GM21737 (cell line): ENCODE measurements around the gene PACS1.

Source experiments
- ATAC-seq: cut with Tn5 transposase; IDR thresholded peaks from one replicate; pipeline ENCODE4 v1.9.1; 2021; ENCODE audit warnings: mild to moderate bottlenecking, moderate library complexity; ENCODE audit not compliant: unreplicated experiment

PACS1 gene

DNA sequence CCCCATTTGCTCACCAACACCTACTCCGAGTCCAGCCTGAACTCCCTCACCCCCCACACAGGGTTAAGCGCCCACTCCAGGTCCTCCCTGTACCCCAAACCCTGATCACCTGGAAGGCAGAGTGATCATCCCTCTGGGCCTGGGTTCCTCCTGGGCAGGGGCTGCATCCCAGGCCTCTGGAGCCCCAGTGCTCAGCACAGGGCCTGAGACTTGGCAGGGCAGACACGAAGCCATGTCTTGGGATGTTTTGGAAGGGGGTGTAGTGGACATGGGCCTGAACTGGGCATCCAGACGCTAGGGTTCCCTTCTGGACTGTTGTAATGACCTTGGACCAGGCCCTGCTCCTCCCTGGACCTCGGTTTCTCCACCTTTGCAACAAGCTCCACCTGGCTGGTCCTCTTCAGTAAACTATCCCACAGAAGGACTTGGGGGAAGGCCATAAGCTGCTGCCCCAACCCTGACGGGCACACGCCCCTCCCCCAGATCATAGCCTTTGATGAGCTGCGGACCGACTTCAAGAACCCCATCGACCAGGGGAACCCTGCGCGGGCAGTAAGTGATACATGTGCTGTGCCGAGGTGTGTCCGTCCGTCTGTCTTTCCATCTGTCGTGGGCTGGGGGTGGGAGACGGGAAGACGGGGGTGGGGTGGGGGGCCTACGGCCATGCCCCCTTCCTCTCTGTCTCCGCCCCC, 211.8 kb downstream of the PACS1 start:
- ATAC-seq = no peak

DNA sequence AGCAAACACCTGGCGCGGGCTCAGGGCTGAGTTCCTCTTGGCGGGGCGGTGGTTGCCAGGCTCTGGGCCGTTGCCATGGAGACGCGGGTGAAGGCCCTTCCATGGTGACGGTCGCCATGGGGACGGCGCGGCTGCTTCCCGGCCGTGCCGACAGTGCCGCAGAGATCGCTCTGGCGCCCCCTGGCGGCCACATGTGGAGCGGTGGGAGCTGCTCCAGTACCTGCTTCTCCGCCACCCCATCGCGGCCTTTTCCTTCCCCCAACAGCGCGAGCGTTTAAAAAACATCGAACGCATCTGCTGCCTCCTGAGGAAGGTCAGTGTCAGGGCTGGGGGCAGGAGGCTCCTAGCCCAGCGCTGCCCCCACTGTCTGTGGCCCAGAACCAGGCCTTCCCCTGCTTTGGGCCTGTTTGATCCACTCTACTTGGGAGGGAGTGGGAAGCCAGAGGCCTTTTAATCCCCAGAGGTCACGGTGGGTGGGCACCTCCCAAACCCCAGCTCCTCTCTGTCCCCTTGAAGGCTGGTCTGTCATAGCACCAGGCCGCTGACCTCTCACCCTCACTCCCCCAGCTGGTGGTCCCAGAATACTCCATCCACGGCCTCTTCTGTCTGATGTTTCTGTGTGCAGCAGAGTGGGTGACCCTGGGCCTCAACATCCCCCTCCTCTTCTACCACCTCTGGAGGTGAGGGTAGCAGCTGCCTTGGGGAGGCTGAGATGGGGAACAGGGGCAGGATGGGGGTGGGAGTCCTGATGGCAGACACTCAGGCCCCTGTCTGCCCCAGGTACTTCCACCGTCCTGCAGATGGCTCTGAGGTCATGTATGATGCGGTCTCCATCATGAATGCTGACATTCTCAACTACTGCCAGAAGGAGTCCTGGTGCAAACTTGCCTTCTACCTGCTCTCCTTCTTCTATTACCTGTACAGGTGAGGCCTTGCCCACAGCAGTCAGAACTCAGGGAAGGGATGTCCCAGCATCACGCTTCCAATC, 212.7 kb downstream of the PACS1 start:
- ATAC-seq = peak; percentile 66

DNA sequence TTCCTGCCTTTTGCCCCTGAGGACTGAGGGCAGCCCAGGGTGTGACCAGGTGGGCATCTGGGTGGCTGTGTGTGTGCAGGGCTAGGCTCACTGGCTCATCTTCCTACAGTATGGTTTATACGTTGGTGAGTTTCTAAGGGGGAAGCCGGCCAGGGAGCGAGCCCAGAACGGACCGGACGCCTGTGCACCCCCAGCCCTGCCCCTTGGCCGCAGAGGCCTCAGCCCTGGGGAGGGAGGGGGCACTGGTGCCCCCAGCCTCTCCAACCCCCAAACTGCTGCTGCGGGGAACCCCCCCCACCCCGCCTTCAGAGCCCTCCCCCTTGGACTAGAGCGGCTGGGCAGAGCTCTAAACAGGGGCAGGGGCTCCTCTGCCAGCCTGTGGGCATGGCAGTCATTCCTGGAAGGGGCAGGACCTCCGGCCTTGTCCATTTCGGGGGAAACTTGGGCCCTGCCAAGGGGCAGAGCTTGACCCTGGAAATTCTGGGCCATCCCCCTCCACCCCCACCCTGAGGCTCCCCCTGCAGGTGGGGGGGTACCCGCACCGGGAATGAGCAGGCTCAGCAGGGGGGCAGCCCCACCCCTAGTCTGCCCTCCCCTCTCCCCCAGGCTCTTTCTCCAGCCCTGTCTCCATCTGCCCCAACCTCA, 213.5 kb downstream of the PACS1 start:
- ATAC-seq = no peak

DNA sequence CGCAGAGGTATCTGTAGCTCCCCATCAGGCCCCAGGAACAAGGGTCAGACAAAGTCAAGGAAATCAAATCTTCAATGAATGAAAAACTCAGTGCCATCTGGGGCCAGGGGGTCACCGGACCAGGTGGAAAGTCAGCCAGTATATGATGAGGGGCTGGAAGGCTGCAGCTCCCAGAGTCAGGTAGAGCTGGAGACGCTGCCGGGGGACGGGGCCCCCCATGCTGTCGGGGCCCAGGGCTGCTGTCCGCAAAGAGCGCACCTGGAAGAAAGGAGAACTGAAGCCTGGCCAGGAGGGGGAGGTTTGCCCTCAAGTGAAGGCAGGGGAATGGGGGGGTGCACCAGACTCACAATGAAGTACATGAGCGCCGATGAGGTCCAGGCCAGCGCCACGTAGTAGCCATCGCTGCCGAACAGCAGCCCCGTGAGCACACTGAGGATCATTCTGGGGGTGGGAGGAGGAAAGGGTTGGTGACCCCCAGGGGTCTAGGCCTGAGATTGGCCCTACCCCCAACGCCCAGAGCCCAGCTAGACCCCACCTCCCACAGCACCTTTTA, 214.5 kb downstream of the PACS1 start:
- no peak for ATAC-seq

DNA sequence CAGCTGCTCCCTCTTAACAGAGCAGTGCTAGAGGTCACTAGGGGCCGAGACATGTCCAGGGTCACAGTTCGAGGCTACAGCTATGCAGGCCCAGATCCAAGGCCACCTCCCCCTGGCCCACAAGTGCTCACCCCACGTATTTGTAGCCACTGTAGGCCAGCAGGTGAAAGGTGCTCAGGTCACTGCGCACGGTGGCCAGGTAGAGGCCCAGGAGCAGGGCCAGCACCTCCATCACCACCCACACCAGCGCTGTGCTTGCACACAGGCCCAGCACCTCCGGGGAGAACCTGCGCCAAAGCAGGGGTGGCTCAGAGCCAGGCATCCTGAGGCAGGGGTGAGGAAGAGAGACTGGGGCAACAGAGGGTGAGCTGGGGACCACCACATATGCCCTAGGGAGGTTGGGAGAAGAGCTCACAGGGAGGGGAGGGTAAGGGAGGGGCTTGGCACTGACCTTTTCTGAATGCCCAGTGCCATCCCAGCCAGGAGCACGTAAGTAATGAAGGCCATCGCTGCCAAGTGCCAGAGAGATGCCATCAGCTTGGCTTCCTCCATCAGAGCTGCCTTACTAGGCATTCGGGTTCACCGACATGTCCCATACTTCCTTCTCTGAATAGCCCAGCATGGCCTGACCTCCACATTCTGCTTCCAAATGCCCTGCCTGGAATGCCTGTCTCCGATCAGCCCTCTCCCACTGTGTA, 215.3 kb downstream of the PACS1 start:
- no peak for ATAC-seq

DNA sequence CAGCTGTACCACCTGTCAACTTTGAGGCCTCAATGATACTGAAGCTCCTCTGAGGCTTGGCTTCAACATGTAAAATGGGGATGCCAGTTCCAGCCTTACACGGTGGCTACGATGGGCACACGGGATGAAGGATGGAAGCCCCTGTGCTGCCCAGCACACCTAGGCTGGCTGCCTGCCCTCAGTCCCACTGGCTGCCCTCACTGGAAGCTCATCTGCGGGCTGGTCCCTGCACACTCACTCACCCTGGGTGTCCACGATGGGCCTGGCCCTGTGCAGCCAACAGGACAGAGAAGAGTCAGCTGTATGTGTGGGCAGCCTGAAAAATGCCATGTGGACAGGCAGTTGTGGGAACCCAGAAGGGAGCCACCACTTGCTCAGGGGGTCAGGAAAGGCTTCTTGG, 216.6 kb downstream of the PACS1 start:
- no peak for ATAC-seq

DNA sequence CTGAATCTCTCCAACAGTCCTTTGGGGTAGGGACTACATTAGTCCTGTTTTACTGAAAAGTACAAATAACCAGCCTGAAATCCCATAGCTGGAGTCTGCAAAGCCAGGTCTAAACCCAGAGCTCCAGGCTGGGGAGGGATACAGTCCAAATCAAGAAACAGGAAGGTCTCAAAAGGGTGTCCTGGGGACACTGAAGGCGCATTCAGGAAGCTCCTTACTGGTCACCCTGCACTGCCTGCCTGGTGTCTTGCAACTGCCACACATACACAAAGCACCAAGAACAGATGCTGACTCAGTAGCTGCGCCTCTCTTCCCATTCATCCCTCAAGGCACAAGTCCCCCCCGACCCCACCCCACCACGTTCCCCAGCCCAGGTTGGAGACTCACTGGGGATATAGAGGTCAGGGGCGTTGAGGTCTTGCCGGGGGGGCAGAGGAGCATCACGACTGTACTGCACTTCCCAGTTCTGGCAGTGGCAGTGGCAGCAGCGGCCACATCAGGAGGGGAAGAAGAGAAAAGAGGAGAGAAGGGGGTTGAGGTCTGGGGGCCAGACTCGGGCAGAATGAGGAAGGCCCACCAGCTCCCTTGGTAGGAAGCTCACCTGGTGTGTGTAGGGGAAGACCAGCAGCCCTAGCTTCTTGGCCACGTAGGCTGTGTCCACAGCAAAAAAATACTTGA, 217.3 kb downstream of the PACS1 start:
- ATAC-seq = no peak

DNA sequence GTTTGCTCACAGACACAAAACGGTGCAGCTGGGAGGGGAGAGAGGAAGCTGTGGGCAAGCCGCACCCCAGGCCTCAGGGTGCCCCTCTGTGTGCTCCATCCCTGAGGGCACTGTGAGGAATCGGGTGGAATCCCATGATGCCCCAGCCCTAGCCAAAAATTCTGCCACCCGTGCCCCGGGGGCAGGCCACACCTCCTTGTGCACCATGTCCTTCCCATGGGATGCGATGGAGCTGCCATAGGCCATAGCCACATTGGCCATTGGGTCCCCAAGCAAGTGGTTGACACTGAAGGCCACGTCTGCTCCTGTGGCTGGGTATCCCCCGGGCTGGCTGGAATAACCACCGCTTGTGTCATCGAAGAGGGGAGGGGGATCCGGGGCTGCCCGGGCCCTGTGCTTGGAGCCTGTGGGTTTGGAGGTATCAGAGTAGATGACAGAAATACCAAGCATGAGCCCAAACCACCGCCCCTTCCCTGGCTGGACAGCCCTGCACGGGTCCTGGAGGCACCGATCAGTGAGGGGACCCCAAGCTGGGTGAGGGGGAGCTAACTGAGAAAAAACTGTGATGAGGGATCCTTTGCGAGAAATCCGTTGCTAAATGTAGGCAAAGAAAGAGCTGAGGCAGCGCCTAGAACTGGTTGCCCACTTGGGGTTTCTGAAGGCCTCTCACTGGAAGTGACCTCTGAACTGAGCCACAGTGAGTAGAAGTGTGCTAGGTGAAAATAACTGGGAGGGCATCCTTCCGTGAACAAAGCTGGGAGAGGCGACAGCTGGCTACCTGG, 218.0 kb downstream of the PACS1 start:
- no peak for ATAC-seq

DNA sequence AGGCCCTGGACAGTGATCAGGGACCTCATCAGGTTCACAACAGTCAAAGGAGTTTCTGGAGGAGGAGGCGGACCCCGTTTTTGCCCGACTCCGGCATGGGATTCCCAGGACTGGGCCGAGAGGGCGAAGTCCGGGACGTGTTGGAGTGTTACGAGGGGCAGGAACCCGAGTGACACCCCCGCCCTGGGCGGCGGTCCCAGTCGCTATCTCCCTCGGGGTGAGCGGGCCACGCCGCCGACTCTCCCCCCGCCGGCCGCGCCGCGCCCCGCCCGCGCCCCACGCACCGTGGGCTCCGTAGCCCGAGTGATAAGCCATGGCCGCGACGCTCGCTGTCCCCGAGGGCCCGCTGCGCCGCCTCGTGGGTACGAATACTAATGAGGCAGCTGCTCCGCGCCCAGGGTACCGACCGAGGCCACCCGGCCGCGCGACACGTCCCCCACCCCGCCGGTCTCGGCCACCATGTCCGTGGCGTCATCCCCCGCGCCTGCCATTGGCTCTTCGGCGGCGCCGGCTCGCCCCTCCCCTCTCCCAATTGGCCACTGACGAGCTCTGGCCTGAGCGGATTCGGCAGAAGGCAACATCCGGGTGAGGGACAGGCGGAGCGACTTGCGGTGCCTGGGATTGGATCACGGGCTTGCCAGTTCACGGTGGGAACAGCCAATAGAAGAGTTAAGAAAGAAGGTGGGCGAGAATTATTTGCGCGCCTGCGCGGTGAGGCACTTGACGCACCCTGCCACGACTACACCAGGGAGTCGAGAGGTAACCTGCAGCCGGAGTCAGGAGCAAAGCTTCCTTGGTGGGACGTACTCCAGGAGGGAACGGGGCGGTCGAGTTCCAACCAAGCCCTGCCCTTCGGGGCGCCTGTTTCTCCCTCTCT, 218.8 kb downstream of the PACS1 start, which contains the start of gene YIF1A:
YIF1A (minus strand) TSS at position 473 of the 877 bp plus-strand sequence; CDS start at position 315, 158 bp downstream.
- ATAC-seq = peak; percentile 88

DNA sequence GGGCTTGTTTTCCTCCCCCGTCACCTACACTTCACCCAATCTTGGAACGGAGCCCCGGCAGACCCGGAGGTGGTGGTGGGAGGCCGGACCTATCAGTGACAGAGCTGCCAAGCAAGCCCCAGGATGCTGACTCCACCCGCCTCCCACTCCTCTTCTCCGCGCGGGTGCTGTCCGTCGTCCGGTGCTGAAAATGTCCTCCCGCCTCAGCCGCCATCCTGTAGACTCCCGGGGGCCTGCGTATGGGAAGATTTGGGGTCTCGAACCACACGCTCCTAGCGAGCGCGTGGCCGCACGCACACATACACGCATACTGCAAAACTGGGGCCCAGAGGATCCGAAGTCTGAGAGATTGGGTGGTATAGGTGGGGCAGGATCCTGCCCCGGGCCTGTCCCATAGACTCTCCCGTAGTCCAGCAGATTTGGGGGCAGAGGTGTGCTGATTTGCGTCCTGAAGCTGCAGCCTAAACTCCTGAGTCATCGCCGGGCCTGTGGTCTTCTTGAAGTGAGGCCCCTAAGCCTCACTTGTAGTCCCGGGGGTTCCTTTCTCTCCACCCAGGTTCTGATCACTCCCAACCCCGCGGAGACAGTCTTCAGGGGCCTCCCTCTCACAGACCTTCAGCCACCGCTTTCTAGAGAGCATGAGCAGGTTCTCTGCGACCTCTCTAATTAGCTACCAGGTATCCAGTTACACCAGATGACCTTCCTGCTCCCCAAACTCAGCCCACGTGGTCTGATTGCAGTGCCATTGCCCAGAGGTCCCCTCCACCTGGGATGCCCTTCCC, 219.7 kb downstream of the PACS1 start:
- ATAC-seq = peak; percentile 31

DNA sequence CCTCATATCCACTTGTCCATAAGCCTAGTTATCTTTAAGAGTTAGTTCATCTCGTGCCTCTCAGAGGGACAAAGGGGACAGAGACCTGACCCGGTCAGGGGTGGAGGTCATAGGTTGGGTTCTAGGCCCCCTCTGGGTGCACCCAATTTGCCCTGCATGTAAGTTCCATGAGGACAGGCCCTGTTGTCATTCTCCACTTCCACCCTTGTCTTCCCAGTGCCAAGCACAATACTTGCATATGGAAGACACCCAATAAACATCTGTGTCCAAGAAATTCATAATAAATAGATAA, 220.2 kb downstream of the PACS1 start:
- no peak for ATAC-seq

DNA sequence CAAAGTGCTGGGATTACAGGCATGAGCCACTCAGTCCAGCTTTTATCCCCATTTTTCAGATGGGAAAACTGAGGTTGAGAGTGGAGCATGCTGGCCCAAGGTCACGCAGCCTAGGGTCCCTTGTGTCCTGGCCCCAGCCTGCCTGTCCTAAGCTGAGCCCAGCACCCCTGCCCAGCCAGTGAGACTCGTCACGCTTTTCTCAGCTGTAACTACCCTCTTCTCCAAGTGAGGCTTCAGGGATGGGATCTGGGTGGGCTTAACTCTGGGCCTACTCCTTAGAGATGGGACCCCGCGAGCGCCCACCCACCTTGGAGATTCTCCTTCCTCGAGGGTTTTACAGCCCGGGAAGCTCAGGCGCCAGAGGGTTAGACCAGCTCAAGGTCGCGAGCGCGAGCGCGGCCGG, 221.2 kb downstream of the PACS1 start:
- no peak for ATAC-seq

DNA sequence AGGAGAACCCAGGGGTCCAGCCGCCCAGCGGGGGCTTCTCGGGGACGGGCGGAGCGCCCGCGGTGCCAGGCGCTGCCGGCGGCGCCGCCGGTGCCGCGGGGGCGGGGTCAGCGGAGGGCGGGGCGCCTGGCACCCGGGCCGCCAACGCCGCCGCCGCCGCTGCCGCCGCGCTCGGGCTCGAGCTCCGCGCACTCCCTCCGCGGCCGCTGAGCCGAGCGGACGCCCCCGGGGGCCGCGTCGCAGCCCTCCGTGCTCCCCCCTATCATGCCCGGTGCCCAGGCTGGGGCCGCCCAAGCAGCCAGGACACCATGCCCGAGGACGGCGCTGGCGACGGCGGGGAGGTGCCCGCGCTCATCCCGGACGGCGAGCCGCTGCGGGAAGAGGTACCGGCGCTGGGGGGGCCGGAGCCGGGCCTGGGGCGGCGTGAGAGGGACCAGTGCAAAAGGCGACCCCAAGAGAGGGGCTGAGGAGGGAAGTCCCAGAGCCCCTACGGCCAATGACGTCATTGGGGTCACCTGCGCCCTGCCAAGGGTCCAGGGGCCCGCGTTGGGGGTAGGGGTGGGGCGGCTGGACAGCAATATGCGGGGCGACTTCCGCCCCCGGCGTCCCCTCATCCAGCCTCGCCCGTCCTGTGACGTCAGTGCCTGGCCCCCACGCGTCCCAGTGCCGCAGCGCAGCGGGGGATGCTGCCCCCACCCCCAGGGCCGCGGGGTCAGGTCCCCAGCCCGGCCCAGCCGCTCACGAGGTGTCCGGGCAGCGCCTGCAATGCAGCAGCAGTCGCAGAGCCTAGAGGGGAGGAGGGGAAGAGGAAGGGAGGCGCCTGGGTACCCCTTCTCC, 221.9 kb downstream of the PACS1 start, which contains the start of gene TMEM151A:
TMEM151A (plus strand) TSS at position 189 of the 837 bp plus-strand sequence; CDS start at position 309, 120 bp downstream.
- ATAC-seq = no peak

DNA sequence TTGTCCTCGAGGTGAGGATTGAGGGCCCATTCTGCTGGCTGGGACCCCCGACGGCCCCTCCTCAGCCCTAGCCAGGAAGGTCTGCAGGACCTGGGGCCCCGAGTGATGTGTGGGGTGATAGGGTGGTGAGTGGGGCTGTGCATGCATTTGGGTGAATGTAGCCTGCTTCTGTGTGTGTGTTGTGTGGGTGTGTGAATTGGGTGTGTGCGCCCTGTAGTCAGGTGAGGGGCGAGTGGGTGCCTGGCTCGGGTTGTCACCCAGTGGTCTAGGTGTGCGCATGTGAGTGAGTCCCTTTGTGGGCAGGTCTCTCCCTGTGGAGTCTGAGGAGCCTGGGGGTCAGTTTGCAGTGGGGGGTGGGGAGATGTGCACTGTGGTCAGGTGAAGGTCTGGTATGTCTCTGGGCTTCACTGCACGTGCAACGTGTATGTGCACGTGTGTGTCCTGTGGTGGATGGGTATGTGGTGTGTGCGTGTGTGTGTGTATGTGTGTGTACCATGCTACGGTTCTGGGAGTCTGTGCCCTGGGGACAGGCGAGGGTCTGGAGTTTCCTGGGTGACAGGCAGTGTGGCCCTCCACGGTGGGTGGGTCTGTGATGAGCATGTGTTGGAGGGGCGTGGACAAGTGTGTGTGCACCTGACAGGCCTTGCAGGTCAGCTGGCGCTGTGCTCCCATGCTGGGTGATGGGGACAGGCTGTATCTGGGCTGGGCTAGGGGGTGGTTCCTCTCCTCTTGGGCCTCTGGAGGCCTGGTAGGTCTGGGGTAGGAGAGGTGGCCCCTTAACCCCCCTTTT, 222.7 kb downstream of the PACS1 start:
- ATAC-seq = no peak

DNA sequence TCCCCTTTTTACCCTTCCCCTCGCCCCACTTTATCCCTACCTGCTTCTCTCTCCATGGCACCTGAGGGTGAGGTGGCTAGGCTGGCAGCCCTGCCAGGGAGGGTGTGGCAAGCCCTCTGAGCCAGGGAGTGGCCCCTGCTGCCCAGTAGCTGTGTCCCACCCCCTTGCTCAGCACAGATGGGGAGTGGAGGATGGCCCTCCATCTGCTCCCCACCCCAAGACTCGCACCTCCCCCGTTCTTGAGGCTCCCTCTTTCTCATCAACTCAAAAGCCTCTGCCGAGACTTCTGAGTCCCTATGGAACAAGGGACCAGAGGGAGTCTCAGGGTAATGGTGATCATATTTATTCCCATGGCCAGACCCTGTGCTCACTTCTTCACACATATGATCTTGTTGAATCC, 223.3 kb downstream of the PACS1 start:
- no peak for ATAC-seq
